Spleen (tissue), 11 donors: ENCODE data around the gene SMG6. TPM values are rescaled to one million over a fixed set of nuclear protein-coding genes. Genes with fewer than 3 reads are reported as not detected.

Experiments used
- DNase-seq: peaks from one replicate; pipeline ENCODE4 v3.0.0-alpha.2; 2020
- H3K27ac ChIP-seq, 8 donors: fragments of 200-600 bp; sonication (generic) in 7 of 8; 1 replicate in 4 of 8; 2 replicates in 4 of 8; pipeline versions ENCODE4 v1.5.0 to v1.8.0; 2016 to 2021; ENCODE audit warnings: inconsistent platforms in 4 of 8, mild to moderate bottlenecking in 4 of 8, moderate library complexity in 1 of 8
- H3K27me3 ChIP-seq, 7 donors: fragments of 200-600 bp; sonication (generic) in 6 of 7; replicated peaks in 1 of 7; 1 replicate in 4 of 7; 2 replicates in 3 of 7; pipeline versions ENCODE4 v1.5.0 to v1.8.0; 2016 to 2021; ENCODE audit warnings: inconsistent platforms in 3 of 7, mild to moderate bottlenecking in 1 of 7
- H3K36me3 ChIP-seq, 6 donors: fragments of 200-600 bp; sonication (generic) in 5 of 6; 1 replicate in 4 of 6; 2 replicates in 2 of 6; pipeline versions ENCODE4 v1.5.0 to v1.8.0; 2016 to 2021; ENCODE audit warnings: inconsistent platforms in 2 of 6
- H3K4me1 ChIP-seq, 6 donors: fragments of 200-600 bp; sonication (generic) in 5 of 6; 1 replicate in 3 of 6; 2 replicates in 3 of 6; pipeline versions ENCODE4 v1.5.0 to v1.8.0; 2016 to 2021; ENCODE audit warnings: inconsistent platforms in 3 of 6
- H3K4me3 ChIP-seq, 8 donors: fragments of 200-600 bp; sonication (generic) in 7 of 8; 1 replicate in 4 of 8; 2 replicates in 4 of 8; pipeline versions ENCODE4 v1.5.0 to v1.8.0; 2016 to 2021; ENCODE audit warnings: inconsistent platforms in 4 of 8, mild to moderate bottlenecking in 4 of 8, moderate library complexity in 2 of 8
- H3K9me3 ChIP-seq, 8 donors: fragments of 200-600 bp; sonication (generic) in 7 of 8; 1 replicate in 4 of 8; 2 replicates in 4 of 8; pipeline versions ENCODE4 v1.5.0 to v1.8.0; 2016 to 2021; ENCODE audit warnings: inconsistent platforms in 4 of 8
- POLR2A ChIP-seq, 3 donors: fragments of 450-650 bp; IDR thresholded peaks; one replicate each; pipeline ENCODE4 v1.5.1; 2017; ENCODE audit warnings: antibody characterized with exemption in 3 of 3, mild to moderate bottlenecking in 1 of 3
- POLR2AphosphoS5 ChIP-seq, 3 donors: sonication (generic); formaldehyde crosslinking; IDR thresholded peaks; one replicate each; pipeline ENCODE4 v1.5.1; 2017; ENCODE audit warnings: antibody characterized with exemption in 3 of 3
- WGBS, 5 donors: extraction: QIAGEN DNeasy Blood & Tissue Kit in 3 of 5; methylation state at CpG; one replicate each; pipeline versions ENCODE4 v1.1.5 to v1.1.7; 2013 to 2018; 5-methylcytosine and 5-hydroxymethylcytosine counted together
- intact Hi-C: fragments of 100-400 bp; cut with DNase I; formaldehyde crosslinking; loops from one replicate; pipeline ENCODE4 v1.15.0; 2023; ENCODE audit warnings: low total_unique reads
- polyA plus RNA-seq, 3 donors: library from polyadenylated mRNA; stranded (reverse); fragments of 200-250 nt; gene quantifications; one replicate each; pipeline ENCODE4 v1.2.1, GENCODE V29; 2013
- total RNA-seq, 7 donors: library from RNA; depleted of rRNA in 3 of 7; stranded (reverse); fragments of >200 nt in 3 of 7; fragmentation: NEBNext Ultra II Directional in 4 of 7; extraction: Animal tissue kit (Norgen Biotek cat#: 25700) in 4 of 7; gene quantifications; one replicate each; pipeline versions ENCODE4 v1.1.0 to v1.2.1, GENCODE V29; 2016 to 2021
- TF ChIP-seq, protein P1 (sequence below), 11 experiments: fragments of 200-600 bp in 7 of 11; fragments of 450-650 bp in 4 of 11; sonication (generic) in 4 of 11; IDR thresholded peaks in 8 of 11; conservative IDR thresholded peaks in 3 of 11; 1 replicate in 7 of 11; 2 replicates in 4 of 11; pipeline versions ENCODE4 v1.4.0 to v1.8.0; 2016 to 2021; ENCODE audit warnings: antibody characterized with exemption in 11 of 11, inconsistent platforms in 4 of 11, mild to moderate bottlenecking in 1 of 11
- donor health status: healthy with polysubstance abuse.
- donor health status: DM: no; HTN: no; CAD: no; lungs with moderate emphysema.
- donor health status: DM: no; HTN: no; CAD: no.
- donor health status: Bipolar disorder and iron deficiency.
- donor health status: healthy.
- donor health status: DM: no; HTN: no; CAD: no.
- donor health status: DM: yes; HTN: yes; CAD: no.

Gene SMG6
- total and polyA plus RNA-seq, 10 donors, result 9.7 to 44.2 (median 28.0) TPM

DNA sequence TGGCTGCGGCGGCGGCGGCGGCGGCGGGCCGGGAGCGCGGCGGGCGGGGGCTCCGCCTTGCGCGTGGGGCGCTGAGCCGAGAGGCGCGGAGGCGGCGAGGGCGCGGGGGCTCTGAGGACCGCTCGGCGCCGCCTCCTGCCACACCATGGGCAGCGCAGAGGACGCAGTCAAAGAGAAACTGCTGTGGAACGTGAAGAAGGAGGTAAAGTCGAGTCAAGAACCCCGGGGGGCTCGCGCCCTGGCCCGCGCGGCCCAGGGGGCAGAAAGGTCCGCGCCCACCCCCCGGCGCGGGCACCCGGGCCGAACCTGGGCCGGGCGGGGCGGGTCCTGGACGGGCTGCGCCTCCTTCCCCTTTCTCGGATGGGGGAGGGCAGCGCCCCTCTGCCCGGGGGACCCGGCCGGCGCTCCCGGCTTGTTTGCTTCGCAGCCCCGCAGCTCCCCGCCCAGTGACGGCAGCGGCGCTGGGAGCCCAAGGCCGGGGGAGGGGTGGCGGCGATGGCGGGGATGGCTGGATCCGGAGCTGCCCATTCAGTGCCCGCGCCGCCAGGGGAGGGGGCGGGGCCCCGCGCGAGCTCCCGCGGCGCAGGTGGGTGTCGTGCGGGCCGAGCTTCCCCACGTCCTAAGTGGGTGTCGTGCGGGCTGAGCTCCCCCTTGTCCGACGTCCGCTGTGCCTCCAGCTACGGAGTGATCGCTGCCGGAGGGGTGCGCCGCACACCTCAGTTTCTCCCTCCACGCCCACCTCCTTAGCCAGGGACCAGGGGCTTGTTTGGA is 34.1 kb upstream of the SMG6 start:
- Histone ChIP-seq H3K4me3 (peak overlapping the region; percentile 91 to 99 (median 98)), H3K27me3 (no peaks in the 10 kb centered on the region), H3K9me3 (no peaks in the 10 kb centered on the region), H3K4me1 (peaks cover 9 to 41% (median 29%) of the 10 kb centered on the region in 6 donors), H3K36me3 (peaks cover 0 to 46% (median 23%) of the 10 kb centered on the region in 6 donors), H3K27ac (peak overlapping the region; percentile 69 to 87 (median 84))
- WGBS, 5 donors, result 1% methylated on average over 64 to 92 of the region's 92 CpGs
- peak; percentile 90 for DNase-seq
- TF ChIP-seq POLR2A (IDR thresholded peaks at IDR 0.05) (peak in 1 of 3 donors; percentile 21), POLR2AphosphoS5 (IDR thresholded peaks at IDR 0.05) (peak; percentile 54 to 76 (median 76))
- TF ChIP-seq, protein P1, sequence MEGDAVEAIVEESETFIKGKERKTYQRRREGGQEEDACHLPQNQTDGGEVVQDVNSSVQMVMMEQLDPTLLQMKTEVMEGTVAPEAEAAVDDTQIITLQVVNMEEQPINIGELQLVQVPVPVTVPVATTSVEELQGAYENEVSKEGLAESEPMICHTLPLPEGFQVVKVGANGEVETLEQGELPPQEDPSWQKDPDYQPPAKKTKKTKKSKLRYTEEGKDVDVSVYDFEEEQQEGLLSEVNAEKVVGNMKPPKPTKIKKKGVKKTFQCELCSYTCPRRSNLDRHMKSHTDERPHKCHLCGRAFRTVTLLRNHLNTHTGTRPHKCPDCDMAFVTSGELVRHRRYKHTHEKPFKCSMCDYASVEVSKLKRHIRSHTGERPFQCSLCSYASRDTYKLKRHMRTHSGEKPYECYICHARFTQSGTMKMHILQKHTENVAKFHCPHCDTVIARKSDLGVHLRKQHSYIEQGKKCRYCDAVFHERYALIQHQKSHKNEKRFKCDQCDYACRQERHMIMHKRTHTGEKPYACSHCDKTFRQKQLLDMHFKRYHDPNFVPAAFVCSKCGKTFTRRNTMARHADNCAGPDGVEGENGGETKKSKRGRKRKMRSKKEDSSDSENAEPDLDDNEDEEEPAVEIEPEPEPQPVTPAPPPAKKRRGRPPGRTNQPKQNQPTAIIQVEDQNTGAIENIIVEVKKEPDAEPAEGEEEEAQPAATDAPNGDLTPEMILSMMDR (IDR thresholded peaks at IDR 0.05 in 8 of 11, conservative IDR thresholded peaks at IDR 0.05 in 3 of 11), result peak in 1 of 11 experiments; percentile 17
- intact Hi-C loops, result no loop called here

DNA sequence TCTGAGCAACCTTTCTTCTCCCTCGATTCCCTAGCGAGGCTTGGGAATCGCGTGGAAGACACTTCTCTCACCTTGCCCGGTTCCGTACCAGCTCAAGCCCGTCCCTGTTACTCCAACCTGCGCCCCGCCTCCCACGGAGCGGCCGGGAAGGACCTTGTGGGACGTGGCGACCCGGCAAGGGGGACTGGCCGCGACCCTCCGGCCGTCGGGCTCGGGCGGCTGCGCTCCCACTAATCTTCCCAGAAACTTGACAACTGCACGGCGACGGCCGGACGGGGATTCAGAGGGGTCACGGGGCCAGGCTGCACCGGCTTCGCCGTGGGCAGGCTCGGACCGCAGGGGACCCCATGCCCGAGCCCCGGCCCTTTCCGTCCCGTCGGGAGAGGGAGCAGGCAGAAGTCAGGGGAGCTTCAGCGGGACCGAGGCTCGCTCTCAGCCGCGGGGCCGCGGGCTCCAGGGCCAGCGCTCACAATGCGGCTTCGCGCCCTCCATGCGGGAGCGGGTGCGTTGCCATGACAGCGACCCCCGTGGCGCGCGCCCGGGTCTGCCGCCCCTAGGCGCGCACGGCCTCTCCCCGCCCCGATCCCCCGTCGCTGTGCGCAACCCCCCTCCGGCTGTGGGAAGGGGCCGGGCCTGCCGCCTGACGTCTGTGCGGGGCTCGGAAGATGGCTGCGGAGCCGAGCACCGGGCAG is 33.4 kb upstream of the SMG6 start, which contains the start of gene SGSM2:
SGSM2 (plus strand) TSS at position 650 of the 692 bp plus-strand sequence. CDS start 188 bp downstream, outside the sequence.
- peak; percentile 93 for DNase-seq

DNA sequence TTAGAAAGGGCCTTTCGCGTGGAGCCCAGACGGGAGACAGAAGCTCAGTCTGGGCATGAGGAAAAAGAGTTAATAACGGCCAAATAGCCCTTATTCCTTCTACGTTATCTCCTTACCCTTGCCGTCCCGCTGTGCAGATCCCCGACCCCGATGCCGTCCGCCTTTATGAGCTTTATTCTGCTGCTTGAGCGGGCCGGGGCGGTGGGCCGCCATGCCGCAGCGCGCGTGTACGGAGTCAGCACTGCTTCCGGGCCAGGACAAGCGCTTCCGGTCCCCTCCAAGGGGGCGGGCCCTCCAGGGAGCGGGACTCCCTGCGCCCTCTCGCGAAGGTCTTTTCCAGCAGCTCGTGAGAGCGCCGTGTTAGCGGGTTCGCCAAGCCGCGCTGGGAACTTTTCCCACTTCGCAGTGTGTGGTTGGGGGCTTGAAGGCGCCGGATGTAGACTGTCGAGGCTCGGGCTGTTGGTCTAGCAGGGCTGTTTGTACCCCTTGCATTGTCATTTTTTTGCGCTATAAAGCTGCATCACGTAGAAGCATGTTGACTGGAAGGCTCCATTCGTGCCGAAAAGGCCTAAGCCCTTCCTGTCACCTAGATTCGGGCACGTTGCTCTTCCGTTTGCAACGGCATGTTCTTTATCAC is 32.7 kb upstream of the SMG6 start, which contains the start of gene TSR1:
TSR1 (minus strand) TSS at position 243 of the 637 bp plus-strand sequence; CDS start at position 213, 30 bp downstream.
- no peaks in the 10 kb centered on the region for H3K27me3 ChIP-seq
- DNase-seq, result peak; percentile 98
- peaks cover 9 to 41% (median 29%) of the 10 kb centered on the region in 6 donors for H3K4me1 ChIP-seq
- peak within 1 kb of the TSS; percentile 73 to 87 (median 84) for H3K27ac ChIP-seq
- H3K4me3 ChIP-seq, result peak within 1 kb of the TSS; percentile 91 to 99 (median 98)
- peaks cover 0 to 46% (median 37%) of the 10 kb centered on the region in 6 donors for H3K36me3 ChIP-seq
- no peaks in the 10 kb centered on the region for H3K9me3 ChIP-seq
- TF ChIP-seq POLR2A (IDR thresholded peaks at IDR 0.05), result peak in 1 of 3 donors; percentile 33
- TF ChIP-seq, protein P1 (IDR thresholded peaks at IDR 0.05 in 8 of 11, conservative IDR thresholded peaks at IDR 0.05 in 3 of 11), result peak in 5 of 11 experiments; percentile 15 to 43 (median 34)
- peak; percentile 94 to 95 (median 95) for TF ChIP-seq POLR2AphosphoS5 (IDR thresholded peaks at IDR 0.05)
- 0 to 1% (median 1%) methylated on average over 31 to 48 of the region's 48 CpGs for WGBS, 5 donors
- intact Hi-C loops, result no loop called here

More for the DNA sequence above, 33.4 kb upstream of the SMG6 start, which contains the start of gene SGSM2:
- Histone ChIP-seq H3K27ac (peak within 1 kb of the TSS; percentile 73 to 87 (median 84)), H3K36me3 (peaks cover 0 to 46% (median 30%) of the 10 kb centered on the region in 6 donors), H3K4me1 (peaks cover 9 to 41% (median 29%) of the 10 kb centered on the region in 6 donors), H3K4me3 (peak within 1 kb of the TSS; percentile 91 to 99 (median 98)), H3K9me3 (no peaks in the 10 kb centered on the region), H3K27me3 (no peaks in the 10 kb centered on the region)
- intact Hi-C loops, result no loop called here
- TF ChIP-seq POLR2AphosphoS5 (IDR thresholded peaks at IDR 0.05), result peak in 2 of 3 donors; percentile 41 to 69
- no peak for TF ChIP-seq POLR2A (IDR thresholded peaks at IDR 0.05)
- 0 to 1% (median 1%) methylated on average over 31 to 77 of the region's 77 CpGs for WGBS, 5 donors

DNA sequence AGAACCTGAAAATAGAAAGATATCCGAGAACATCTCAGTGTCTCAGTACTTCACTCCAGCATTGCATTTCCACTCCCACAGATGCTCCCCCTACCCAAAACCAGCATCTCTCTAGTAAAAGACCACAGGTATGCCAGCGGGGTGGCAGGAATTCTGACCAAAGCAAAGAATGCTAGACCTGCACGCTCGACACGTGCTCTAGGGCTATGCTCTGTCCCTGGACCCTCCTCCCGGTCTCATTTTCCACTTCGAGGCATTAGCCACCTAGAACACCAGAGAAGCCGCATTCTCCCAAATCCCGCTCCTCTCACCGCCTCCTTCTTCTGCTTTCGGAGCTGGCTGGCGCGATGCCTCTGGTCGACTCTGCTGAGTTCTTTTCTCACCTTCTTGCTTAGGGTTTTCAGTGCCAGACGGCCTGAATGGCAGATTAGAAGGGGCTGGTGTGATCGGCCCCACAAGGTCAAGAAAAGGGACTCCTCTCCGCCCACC is 32.2 kb upstream of the SMG6 start:
- Histone ChIP-seq H3K36me3 (peaks cover 0 to 46% (median 42%) of the 10 kb centered on the region in 6 donors), H3K27ac (peak overlapping the region in 7 of 8 donors; percentile 73 to 87 (median 86)), H3K9me3 (no peaks in the 10 kb centered on the region), H3K4me1 (peaks cover 9 to 41% (median 29%) of the 10 kb centered on the region in 6 donors), H3K4me3 (peak overlapping the region; percentile 91 to 99 (median 98)), H3K27me3 (no peaks in the 10 kb centered on the region)
- TF ChIP-seq, protein P1 (IDR thresholded peaks at IDR 0.05 in 8 of 11, conservative IDR thresholded peaks at IDR 0.05 in 3 of 11), result no peak
- no peak for TF ChIP-seq POLR2AphosphoS5 (IDR thresholded peaks at IDR 0.05)
- TF ChIP-seq POLR2A (IDR thresholded peaks at IDR 0.05), result no peak
- WGBS, 5 donors, result 3 to 5% (median 4%) methylated on average over 17 of the region's 17 CpGs
- intact Hi-C loops, result no loop called here
- DNase-seq, result peak; percentile 72
